Measurements from ENCODE around the gene PCDHGB6.
A peak's percentile ranks its signal among the peaks of the same experiment; 100 is the strongest.
"Not testable (repeated sequence)": the region's sequence is repeated elsewhere in the genome, so short reads cannot be mapped to it uniquely, and the experiment has no call there.

The PCDHGB6 gene

DNA sequence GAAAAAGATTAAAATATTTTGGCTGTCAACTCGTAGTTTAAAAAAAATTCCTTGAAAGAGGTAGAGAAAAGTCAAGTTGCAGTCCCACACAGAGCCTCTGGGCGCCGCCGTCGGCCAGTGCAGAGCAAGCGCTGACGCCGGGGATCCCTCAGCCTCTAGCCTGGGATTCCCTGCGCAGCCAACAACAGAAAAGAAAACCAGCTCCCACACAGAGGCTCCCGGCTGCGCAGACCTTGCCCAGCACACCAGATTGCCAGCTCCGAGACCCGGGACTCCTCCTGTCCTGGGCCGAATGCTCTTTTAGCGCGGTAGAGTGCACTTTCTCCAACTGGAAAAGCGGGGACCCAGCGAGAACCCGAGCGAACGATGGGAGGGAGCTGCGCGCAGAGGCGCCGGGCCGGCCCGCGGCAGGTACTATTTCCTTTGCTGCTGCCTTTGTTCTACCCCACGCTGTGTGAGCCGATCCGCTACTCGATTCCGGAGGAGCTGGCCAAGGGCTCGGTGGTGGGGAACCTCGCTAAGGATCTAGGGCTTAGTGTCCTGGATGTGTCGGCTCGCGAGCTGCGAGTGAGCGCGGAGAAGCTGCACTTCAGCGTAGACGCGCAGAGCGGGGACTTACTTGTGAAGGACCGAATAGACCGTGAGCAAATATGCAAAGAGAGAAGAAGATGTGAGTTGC lies 9.8 kb downstream of the PCDHGB6 start, which contains the start of gene PCDHGB7:
Gene PCDHGB7 (plus strand): TSS at position 184 of the 679 bp plus-strand sequence. CDS start 183 bp downstream, at position 367.
- Histone ChIP-seq H3K4me3 (ENCODE audit: low read depth in 1 of 5, low read length in 5 of 5) (peak within 1 kb of the TSS; percentile 45 to 68 (median 60)), H3K9me3 (ENCODE audit: control insufficient read depth in 5 of 5, low read length in 5 of 5) (peaks cover 44 to 73% (median 66%) of the 10 kb centered on the region in 5 donors), H3K4me1 (ENCODE audit: control insufficient read depth in 5 of 5, insufficient read depth in 5 of 5, low read length in 5 of 5) (peaks cover 0 to 38% (median 21%) of the 10 kb centered on the region in 5 donors), H3K9ac (ENCODE audit: low read length in 5 of 5) (peak within 1 kb of the TSS in 2 of 5 donors; percentile 9 to 38)
- H3K27me3 ChIP-seq (ENCODE audit: control insufficient read depth in 5 of 5, insufficient read depth in 4 of 5, low read length in 5 of 5); H3K36me3 ChIP-seq (ENCODE audit: control insufficient read depth in 5 of 5, insufficient read depth in 5 of 5, low read length in 5 of 5); H3K27ac ChIP-seq (ENCODE audit: low read depth, low read length): not testable (repeated sequence)

DNA sequence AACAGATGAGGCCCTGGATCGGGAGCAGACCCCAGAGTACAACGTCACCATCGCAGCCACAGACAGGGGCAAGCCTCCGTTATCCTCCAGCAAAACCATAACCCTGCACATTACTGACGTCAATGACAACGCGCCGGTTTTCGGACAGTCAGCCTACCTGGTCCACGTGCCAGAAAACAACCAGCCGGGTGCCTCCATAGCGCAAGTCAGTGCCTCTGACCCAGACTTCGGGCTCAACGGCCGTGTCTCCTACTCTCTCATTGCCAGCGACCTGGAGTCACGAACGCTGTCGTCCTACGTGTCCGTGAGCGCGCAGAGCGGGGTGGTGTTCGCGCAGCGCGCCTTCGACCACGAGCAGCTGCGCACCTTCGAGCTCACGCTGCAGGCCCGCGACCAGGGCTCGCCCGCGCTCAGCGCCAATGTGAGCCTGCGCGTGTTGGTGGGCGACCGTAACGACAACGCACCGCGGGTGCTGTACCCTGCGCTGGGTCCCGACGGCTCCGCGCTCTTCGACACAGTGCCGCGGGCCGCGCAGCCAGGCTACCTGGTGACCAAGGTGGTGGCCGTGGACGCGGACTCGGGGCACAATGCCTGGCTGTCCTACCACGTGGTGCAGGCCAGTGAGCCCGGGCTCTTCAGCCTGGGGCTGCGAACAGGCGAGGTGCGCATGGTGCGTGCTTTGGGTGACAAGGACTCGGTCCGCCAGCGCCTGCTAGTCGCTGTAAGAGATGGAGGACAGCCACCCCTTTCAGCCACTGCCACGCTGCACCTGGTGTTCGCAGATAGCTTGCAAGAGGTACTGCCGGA lies 11.5 kb downstream of the PCDHGB6 start:
- H3K27ac ChIP-seq (ENCODE audit: low read depth, low read length) = no peak overlapping the region
- peak overlapping the region; percentile 45 to 68 (median 60) for H3K4me3 ChIP-seq (ENCODE audit: low read depth in 1 of 5, low read length in 5 of 5)
- no peaks in the 10 kb centered on the region for H3K36me3 ChIP-seq (ENCODE audit: control insufficient read depth in 5 of 5, insufficient read depth in 5 of 5, low read length in 5 of 5)
- peaks cover 0 to 10% (median 6%) of the 10 kb centered on the region in 5 donors for H3K27me3 ChIP-seq (ENCODE audit: control insufficient read depth in 5 of 5, insufficient read depth in 4 of 5, low read length in 5 of 5)
- no peak overlapping the region for H3K9ac ChIP-seq (ENCODE audit: low read length in 5 of 5)
- H3K9me3 ChIP-seq (ENCODE audit: control insufficient read depth in 5 of 5, low read length in 5 of 5) = peaks cover 43 to 72% (median 65%) of the 10 kb centered on the region in 5 donors
- peaks cover 0 to 34% (median 14%) of the 10 kb centered on the region in 5 donors for H3K4me1 ChIP-seq (ENCODE audit: control insufficient read depth in 5 of 5, insufficient read depth in 5 of 5, low read length in 5 of 5)

DNA sequence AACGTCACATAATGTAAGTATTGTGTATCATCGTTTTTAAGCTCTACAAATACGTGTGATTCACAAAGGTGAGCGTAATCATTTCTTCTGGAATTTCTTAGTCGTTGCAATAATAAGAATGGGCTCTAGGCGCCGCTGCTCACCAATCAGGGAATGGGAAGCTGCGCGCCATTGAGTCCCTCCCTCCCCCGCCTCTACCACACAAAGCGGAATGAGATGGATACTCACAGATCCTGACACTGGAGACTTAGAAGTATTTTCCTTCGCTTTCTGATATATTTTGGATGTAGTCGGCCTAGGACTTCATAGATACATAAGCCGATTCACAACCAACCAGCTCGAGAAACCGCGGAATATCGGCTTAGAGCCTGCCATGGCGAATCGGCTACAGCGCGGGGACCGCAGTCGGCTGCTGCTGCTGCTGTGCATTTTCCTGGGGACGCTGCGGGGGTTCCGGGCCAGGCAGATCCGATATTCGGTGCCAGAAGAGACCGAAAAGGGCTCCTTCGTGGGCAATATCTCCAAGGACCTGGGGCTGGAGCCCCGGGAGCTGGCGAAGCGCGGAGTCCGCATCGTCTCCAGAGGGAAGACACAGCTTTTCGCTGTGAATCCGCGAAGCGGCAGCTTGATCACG lies 13.2 kb downstream of the PCDHGB6 start, which contains the start of gene PCDHGA11:
Gene PCDHGA11 (plus strand): TSS at position 197 of the 634 bp plus-strand sequence. CDS start 177 bp downstream, at position 374.
- Histone ChIP-seq H3K4me1 (ENCODE audit: control insufficient read depth in 5 of 5, insufficient read depth in 5 of 5, low read length in 5 of 5) (peaks cover 0 to 34% (median 14%) of the 10 kb centered on the region in 5 donors), H3K9me3 (ENCODE audit: control insufficient read depth in 5 of 5, low read length in 5 of 5) (peaks cover 42 to 77% (median 71%) of the 10 kb centered on the region in 5 donors), H3K9ac (ENCODE audit: low read length in 5 of 5) (peak within 1 kb of the TSS in 2 of 5 donors; percentile 1 to 5), H3K36me3 (ENCODE audit: control insufficient read depth in 5 of 5, insufficient read depth in 5 of 5, low read length in 5 of 5) (no peaks in the 10 kb centered on the region), H3K27me3 (ENCODE audit: control insufficient read depth in 5 of 5, insufficient read depth in 4 of 5, low read length in 5 of 5) (peaks cover 0 to 10% (median 6%) of the 10 kb centered on the region in 5 donors), H3K4me3 (ENCODE audit: low read depth in 1 of 5, low read length in 5 of 5) (peak within 1 kb of the TSS; percentile 45 to 68 (median 66)), H3K27ac (ENCODE audit: low read depth, low read length) (no peak within 1 kb of the TSS)

DNA sequence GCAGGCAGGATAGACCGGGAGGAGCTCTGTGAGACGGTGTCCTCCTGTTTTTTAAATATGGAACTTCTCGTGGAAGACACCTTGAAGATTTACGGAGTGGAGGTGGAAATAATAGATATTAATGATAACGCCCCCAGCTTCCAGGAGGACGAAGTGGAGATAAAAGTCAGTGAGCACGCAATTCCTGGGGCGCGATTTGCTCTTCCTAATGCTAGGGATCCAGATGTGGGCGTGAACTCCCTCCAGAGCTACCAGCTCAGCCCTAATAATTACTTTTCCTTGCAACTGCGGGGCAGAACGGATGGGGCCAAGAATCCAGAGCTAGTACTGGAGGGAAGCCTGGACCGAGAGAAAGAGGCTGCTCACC lies 13.7 kb downstream of the PCDHGB6 start:
- Histone ChIP-seq H3K9me3 (ENCODE audit: control insufficient read depth in 5 of 5, low read length in 5 of 5) (peaks cover 43 to 78% (median 76%) of the 10 kb centered on the region in 5 donors), H3K4me1 (ENCODE audit: control insufficient read depth in 5 of 5, insufficient read depth in 5 of 5, low read length in 5 of 5) (peaks cover 0 to 34% (median 14%) of the 10 kb centered on the region in 5 donors), H3K36me3 (ENCODE audit: control insufficient read depth in 5 of 5, insufficient read depth in 5 of 5, low read length in 5 of 5) (no peaks in the 10 kb centered on the region), H3K4me3 (ENCODE audit: low read depth in 1 of 5, low read length in 5 of 5) (peak overlapping the region; percentile 38 to 66 (median 58)), H3K27me3 (ENCODE audit: control insufficient read depth in 5 of 5, insufficient read depth in 4 of 5, low read length in 5 of 5) (peaks cover 0 to 10% (median 6%) of the 10 kb centered on the region in 5 donors), H3K9ac (ENCODE audit: low read length in 5 of 5) (peak overlapping the region in 1 of 5 donors; percentile 5), H3K27ac (ENCODE audit: low read depth, low read length) (no peak overlapping the region)

DNA sequence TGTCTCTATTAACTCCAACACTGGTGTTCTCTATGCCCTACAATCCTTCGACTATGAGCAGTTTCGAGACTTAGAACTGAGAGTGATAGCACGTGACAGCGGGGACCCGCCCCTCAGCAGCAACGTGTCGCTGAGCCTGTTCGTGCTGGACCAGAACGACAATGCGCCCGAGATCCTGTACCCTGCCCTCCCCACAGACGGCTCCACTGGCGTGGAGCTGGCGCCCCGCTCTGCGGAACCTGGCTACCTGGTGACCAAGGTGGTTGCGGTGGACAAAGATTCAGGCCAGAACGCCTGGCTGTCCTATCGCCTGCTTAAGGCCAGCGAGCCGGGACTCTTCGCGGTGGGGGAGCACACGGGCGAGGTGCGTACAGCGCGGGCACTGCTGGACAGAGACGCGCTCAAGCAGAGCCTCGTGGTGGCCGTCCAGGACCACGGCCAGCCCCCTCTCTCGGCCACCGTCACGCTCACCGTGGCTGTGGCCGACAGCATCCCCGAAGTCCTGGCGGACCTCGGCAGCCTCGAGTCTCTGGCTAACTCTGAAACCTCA lies 15.0 kb downstream of the PCDHGB6 start:
- Histone ChIP-seq H3K27me3 (ENCODE audit: control insufficient read depth in 5 of 5, insufficient read depth in 4 of 5, low read length in 5 of 5) (peaks cover 0 to 10% (median 6%) of the 10 kb centered on the region in 5 donors), H3K36me3 (ENCODE audit: control insufficient read depth in 5 of 5, insufficient read depth in 5 of 5, low read length in 5 of 5) (peaks cover 0 to 3% (median 0%) of the 10 kb centered on the region in 5 donors), H3K4me3 (ENCODE audit: low read depth in 1 of 5, low read length in 5 of 5) (peak overlapping the region in 4 of 5 donors; percentile 11 to 58 (median 33)), H3K4me1 (ENCODE audit: control insufficient read depth in 5 of 5, insufficient read depth in 5 of 5, low read length in 5 of 5) (peaks cover 0 to 30% (median 13%) of the 10 kb centered on the region in 5 donors), H3K27ac (ENCODE audit: low read depth, low read length) (no peak overlapping the region), H3K9me3 (ENCODE audit: control insufficient read depth in 5 of 5, low read length in 5 of 5) (peaks cover 55 to 89% (median 85%) of the 10 kb centered on the region in 5 donors), H3K9ac (ENCODE audit: low read length in 5 of 5) (no peak overlapping the region)

DNA sequence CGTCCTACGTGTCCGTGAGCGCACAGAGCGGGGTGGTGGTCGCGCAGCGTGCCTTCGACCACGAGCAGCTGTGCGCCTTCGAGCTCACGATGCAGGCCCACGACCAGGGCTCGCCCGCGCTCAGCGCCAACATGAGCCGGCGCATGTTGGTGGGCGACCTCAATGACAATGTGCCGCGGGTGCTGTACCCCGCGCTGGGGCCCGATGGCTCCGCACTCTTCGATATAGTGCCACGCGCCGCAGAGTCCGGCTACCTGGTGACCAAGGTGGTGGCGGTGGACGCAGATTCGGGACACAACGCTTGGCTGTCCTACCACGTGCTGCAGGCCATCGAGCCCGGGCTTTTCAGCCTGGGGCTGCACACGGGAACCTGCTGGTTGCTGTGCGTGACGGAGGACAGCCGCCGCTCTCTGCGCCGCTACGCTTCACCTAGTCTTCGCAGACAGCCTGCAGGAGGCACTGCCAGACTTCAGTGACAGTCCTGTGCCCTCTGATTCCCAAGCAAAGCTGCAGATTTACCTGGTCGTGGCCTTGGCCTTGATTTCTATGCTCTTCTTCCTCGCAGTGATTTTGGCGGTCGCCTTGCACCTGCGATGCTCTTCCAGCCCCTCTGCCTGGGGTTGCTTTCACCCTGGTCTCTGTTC lies 20.1 kb downstream of the PCDHGB6 start:
- peaks cover 0 to 16% (median 13%) of the 10 kb centered on the region in 5 donors for H3K4me1 ChIP-seq (ENCODE audit: control insufficient read depth in 5 of 5, insufficient read depth in 5 of 5, low read length in 5 of 5)
- H3K36me3 ChIP-seq (ENCODE audit: control insufficient read depth in 5 of 5, insufficient read depth in 5 of 5, low read length in 5 of 5) = peaks cover 0 to 4% (median 0%) of the 10 kb centered on the region in 5 donors
- H3K9ac ChIP-seq (ENCODE audit: low read length in 5 of 5) = no peak overlapping the region
- H3K4me3 ChIP-seq (ENCODE audit: low read depth in 1 of 5, low read length in 5 of 5) = peak overlapping the region; percentile 11 to 56 (median 50)
- H3K27ac ChIP-seq (ENCODE audit: low read depth, low read length) = no peak overlapping the region
- H3K27me3 ChIP-seq (ENCODE audit: control insufficient read depth in 5 of 5, insufficient read depth in 4 of 5, low read length in 5 of 5) = peaks cover 0 to 12% (median 4%) of the 10 kb centered on the region in 5 donors
- peaks cover 35 to 78% (median 76%) of the 10 kb centered on the region in 5 donors for H3K9me3 ChIP-seq (ENCODE audit: control insufficient read depth in 5 of 5, low read length in 5 of 5)

DNA sequence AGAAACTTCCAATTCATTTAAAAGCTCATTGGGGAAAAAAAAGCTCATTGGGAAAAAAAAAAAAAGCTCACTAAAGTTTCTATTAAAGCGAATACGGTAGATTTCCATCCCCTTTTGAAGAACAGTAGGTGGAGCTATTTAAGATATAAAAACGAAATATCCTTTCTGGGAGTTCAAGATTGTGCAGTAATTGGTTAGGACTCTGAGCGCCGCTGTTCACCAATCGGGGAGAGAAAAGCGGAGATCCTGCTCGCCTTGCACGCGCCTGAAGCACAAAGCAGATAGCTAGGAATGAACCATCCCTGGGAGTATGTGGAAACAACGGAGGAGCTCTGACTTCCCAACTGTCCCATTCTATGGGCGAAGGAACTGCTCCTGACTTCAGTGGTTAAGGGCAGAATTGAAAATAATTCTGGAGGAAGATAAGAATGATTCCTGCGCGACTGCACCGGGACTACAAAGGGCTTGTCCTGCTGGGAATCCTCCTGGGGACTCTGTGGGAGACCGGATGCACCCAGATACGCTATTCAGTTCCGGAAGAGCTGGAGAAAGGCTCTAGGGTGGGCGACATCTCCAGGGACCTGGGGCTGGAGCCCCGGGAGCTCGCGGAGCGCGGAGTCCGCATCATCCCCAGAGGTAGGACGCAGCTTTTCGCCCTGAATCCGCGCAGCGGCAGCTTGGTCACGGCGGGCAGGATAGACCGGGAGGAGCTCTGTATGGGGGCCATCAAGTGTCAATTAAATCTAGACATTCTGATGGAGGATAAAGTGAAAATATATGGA lies 22.7 kb downstream of the PCDHGB6 start, which contains the start of gene PCDHGA12:
Gene PCDHGA12 (plus strand): TSS at position 176 of the 782 bp plus-strand sequence. CDS start 253 bp downstream, at position 429.
- Histone ChIP-seq H3K27me3 (ENCODE audit: control insufficient read depth in 5 of 5, insufficient read depth in 4 of 5, low read length in 5 of 5) (peaks cover 0 to 9% (median 0%) of the 10 kb centered on the region in 5 donors), H3K4me3 (ENCODE audit: low read depth in 1 of 5, low read length in 5 of 5) (peak within 1 kb of the TSS; percentile 52 to 76 (median 58)), H3K36me3 (ENCODE audit: control insufficient read depth in 5 of 5, insufficient read depth in 5 of 5, low read length in 5 of 5) (peaks cover 0 to 4% (median 0%) of the 10 kb centered on the region in 5 donors), H3K9me3 (ENCODE audit: control insufficient read depth in 5 of 5, low read length in 5 of 5) (peaks cover 31 to 68% (median 61%) of the 10 kb centered on the region in 5 donors), H3K27ac (ENCODE audit: low read depth, low read length) (no peak within 1 kb of the TSS), H3K9ac (ENCODE audit: low read length in 5 of 5) (no peak within 1 kb of the TSS), H3K4me1 (ENCODE audit: control insufficient read depth in 5 of 5, insufficient read depth in 5 of 5, low read length in 5 of 5) (peaks cover 0 to 16% (median 11%) of the 10 kb centered on the region in 5 donors)

DNA sequence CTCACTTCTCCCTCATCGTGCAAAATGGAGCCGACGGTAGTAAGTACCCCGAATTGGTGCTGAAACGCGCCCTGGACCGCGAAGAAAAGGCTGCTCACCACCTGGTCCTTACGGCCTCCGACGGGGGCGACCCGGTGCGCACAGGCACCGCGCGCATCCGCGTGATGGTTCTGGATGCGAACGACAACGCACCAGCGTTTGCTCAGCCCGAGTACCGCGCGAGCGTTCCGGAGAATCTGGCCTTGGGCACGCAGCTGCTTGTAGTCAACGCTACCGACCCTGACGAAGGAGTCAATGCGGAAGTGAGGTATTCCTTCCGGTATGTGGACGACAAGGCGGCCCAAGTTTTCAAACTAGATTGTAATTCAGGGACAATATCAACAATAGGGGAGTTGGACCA lies 23.5 kb downstream of the PCDHGB6 start:
- H3K9ac ChIP-seq (ENCODE audit: low read length in 5 of 5) = no peak overlapping the region
- H3K9me3 ChIP-seq (ENCODE audit: control insufficient read depth in 5 of 5, low read length in 5 of 5) = peaks cover 26 to 65% (median 61%) of the 10 kb centered on the region in 5 donors
- peak overlapping the region; percentile 52 to 76 (median 58) for H3K4me3 ChIP-seq (ENCODE audit: low read depth in 1 of 5, low read length in 5 of 5)
- peaks cover 0 to 16% (median 11%) of the 10 kb centered on the region in 5 donors for H3K4me1 ChIP-seq (ENCODE audit: control insufficient read depth in 5 of 5, insufficient read depth in 5 of 5, low read length in 5 of 5)
- H3K36me3 ChIP-seq (ENCODE audit: control insufficient read depth in 5 of 5, insufficient read depth in 5 of 5, low read length in 5 of 5) = peaks cover 0 to 4% (median 0%) of the 10 kb centered on the region in 5 donors
- H3K27ac ChIP-seq (ENCODE audit: low read depth, low read length) = no peak overlapping the region
- H3K27me3 ChIP-seq (ENCODE audit: control insufficient read depth in 5 of 5, insufficient read depth in 4 of 5, low read length in 5 of 5) = peaks cover 0 to 9% (median 0%) of the 10 kb centered on the region in 5 donors
